ENCODE data around the gene FOXJ3. TPM values are rescaled to one million over a fixed set of nuclear protein-coding genes. Genes with fewer than 3 reads are reported as not detected.
A peak's percentile ranks its signal among the peaks of the same experiment; 100 is the strongest.

Gene FOXJ3
- total and polyA plus RNA-seq, 9 donors, result 18.7 to 59.0 (median 49.4) TPM

DNA sequence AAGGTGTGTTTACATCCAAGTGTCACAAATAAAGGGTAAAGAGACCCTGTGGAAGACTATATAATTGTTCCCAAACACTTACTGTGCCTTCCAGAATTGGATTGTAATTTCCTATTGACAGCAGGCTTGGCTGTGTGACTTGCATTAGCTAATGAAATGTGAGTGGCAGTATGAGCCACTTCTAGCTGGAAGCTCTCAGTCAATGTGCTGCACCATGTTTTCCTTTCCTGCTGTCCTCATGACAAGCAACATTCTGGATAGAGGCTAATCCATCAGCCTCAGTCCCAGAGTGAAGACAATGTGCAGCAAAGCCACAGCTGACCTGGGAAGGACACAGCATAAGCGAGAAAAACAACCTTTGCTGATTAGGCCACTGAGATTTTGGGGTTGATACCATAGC lies 5.9 kb upstream of the FOXJ3 start:
- no peaks in the 10 kb centered on the region for H3K27me3 ChIP-seq
- intact Hi-C loops (cut with DNase I), result no loop called here
- no peak overlapping the region for H3K4me3 ChIP-seq
- no peak overlapping the region for H3K27ac ChIP-seq
- no peaks in the 10 kb centered on the region for H3K4me1 ChIP-seq (ENCODE audit: insufficient read depth)
- WGBS, 3 donors, result 86 to 96% (median 88%) methylated on average over 1 of the region's 1 CpG
- no peaks in the 10 kb centered on the region for H3K9me3 ChIP-seq
- no peak for TF ChIP-seq POLR2A (IDR thresholded peaks at IDR 0.05)
- no peak for TF ChIP-seq EP300 (IDR thresholded peaks at IDR 0.05)
- TF ChIP-seq CTCF (IDR thresholded peaks at IDR 0.05), result no peak
- DNase-seq, result no peak
- H3K36me3 ChIP-seq, result no peaks in the 10 kb centered on the region

GRCh38 chr1:42340093-42340492 lies 5.1 kb upstream of the FOXJ3 start:
- WGBS, 3 donors, result 60 to 69% (median 66%) methylated on average over 2 of the region's 2 CpGs
- Histone ChIP-seq H3K27ac (no peak overlapping the region), H3K4me3 (no peak overlapping the region), H3K36me3 (no peaks in the 10 kb centered on the region), H3K9me3 (no peaks in the 10 kb centered on the region), H3K27me3 (no peaks in the 10 kb centered on the region), H3K4me1 (ENCODE audit: insufficient read depth) (no peaks in the 10 kb centered on the region)
- DNase-seq, result no peak
- intact Hi-C loops (cut with DNase I), result no loop called here
- TF ChIP-seq CTCF (IDR thresholded peaks at IDR 0.05) (no peak), EP300 (IDR thresholded peaks at IDR 0.05) (no peak), POLR2A (IDR thresholded peaks at IDR 0.05) (no peak)

DNA sequence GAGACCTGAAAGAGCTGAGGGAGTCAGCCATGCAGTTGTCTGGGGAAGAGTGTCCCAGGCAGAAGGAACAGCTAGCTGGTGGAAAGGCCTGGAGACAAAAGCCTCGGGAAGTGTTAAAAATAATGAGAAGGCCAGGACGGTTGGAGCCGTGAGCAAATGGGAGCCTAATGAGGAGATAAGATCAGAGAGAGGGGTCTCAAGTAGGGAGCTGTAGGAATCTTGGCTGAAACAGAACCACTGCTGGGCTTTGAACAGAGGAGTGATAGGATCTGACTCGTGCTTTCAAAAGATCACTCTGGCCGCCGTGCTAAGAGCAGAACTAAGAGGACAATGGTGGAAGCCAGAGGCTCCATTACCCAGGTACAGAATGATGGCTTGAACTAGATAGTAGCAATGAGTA lies 1.9 kb upstream of the FOXJ3 start:
- H3K36me3 ChIP-seq, result no peaks in the 10 kb centered on the region
- no peak overlapping the region for H3K4me3 ChIP-seq
- H3K4me1 ChIP-seq (ENCODE audit: insufficient read depth), result peaks cover 1% of the 10 kb centered on the region
- TF ChIP-seq POLR2A (IDR thresholded peaks at IDR 0.05) (no peak), CTCF (IDR thresholded peaks at IDR 0.05) (no peak), EP300 (IDR thresholded peaks at IDR 0.05) (no peak)
- no peak for DNase-seq
- H3K27me3 ChIP-seq, result no peaks in the 10 kb centered on the region
- intact Hi-C loops (cut with DNase I), result loop anchor here in 1 of 4 donors (10.0 kb wide), 1 partner anchor 162 kb away; no protein-coding TSS in a partner anchor
- no peak overlapping the region for H3K27ac ChIP-seq
- WGBS, 3 donors, result 55 to 63% (median 56%) methylated on average over 6 of the region's 6 CpGs
- H3K9me3 ChIP-seq, result no peaks in the 10 kb centered on the region

- 10 to 13% (median 13%) methylated on average over 9 of the region's 9 CpGs for WGBS, 3 donors
Measured at GRCh38 chr1:42335809-42336518, 929 bp upstream of the FOXJ3 start.

More at GRCh38 chr1:42335809-42336518, 929 bp upstream of the FOXJ3 start:
- Histone ChIP-seq H3K27me3 (no peaks in the 10 kb centered on the region), H3K36me3 (no peaks in the 10 kb centered on the region), H3K9me3 (no peaks in the 10 kb centered on the region), H3K27ac (peak overlapping the region in 1 of 2 donors; percentile 80), H3K4me3 (peak overlapping the region; percentile 90), H3K4me1 (ENCODE audit: insufficient read depth) (peaks cover 3% of the 10 kb centered on the region)
- DNase-seq, result peak in 1 of 5 donors; percentile 28
- intact Hi-C loops (cut with DNase I), result loop anchor here in 1 of 4 donors (10.0 kb wide), 1 partner anchor 161 kb away; no protein-coding TSS in a partner anchor
- TF ChIP-seq CTCF (IDR thresholded peaks at IDR 0.05), result no peak
